HepG2 (cell line): ENCODE data around the gene WSB2. TPM values are rescaled to one million over a fixed set of nuclear protein-coding genes. Genes with fewer than 3 reads are reported as not detected.
A peak's percentile ranks its signal among the peaks of the same experiment; 100 is the strongest.

Experiments
- FOXC1 ChIP-seq: sonication (generic); formaldehyde crosslinking; IDR thresholded peaks from 2 replicates; pipeline ENCODE4 v1.8.0; 2022; ENCODE audit warnings: mild to moderate bottlenecking, missing genetic modification reagents, borderline replicate concordance
- FOXP1 ChIP-seq, 2 experiments: fragments of 450-650 bp in 1 of 2; IDR thresholded peaks; 2 replicates each; pipeline ENCODE4 v1.6.1; 2017 to 2018; ENCODE audit warnings: antibody characterized with exemption in 1 of 2
- GATAD1 ChIP-seq: IDR thresholded peaks from 2 replicates; pipeline ENCODE4 v1.6.1; 2016; ENCODE audit warnings: missing genetic modification reagents, missing compliant biosample characterization
- HDAC1 ChIP-seq: sonication (generic); formaldehyde crosslinking; IDR thresholded peaks from 2 replicates; pipeline ENCODE4 v1.5.1; 2020; ENCODE audit warnings: mild to moderate bottlenecking, missing genetic modification reagents
- HMGA1 ChIP-seq: sonication (generic); formaldehyde crosslinking; conservative IDR thresholded peaks from 2 replicates; pipeline ENCODE4 v1.4.0; 2020; ENCODE audit warnings: missing genetic modification reagents
- HNF4A ChIP-seq: sonication (generic); formaldehyde crosslinking; IDR thresholded peaks from 2 replicates; pipeline ENCODE4 v1.4.0; 2020; ENCODE audit warnings: missing genetic modification reagents
- KDM6A ChIP-seq: IDR thresholded peaks from 2 replicates; pipeline ENCODE4 v1.6.1; 2016; ENCODE audit warnings: low read depth
- KLF9 ChIP-seq: IDR thresholded peaks from 2 replicates; pipeline ENCODE4 v1.6.1; 2016; ENCODE audit warnings: low read depth
- NRL ChIP-seq: sonication (generic); formaldehyde crosslinking; IDR thresholded peaks from 2 replicates; pipeline ENCODE4 v1.5.0; 2020; ENCODE audit warnings: missing genetic modification reagents, mild to moderate bottlenecking, moderate library complexity, borderline replicate concordance
- RBAK ChIP-seq: sonication (generic); formaldehyde crosslinking; IDR thresholded peaks from 2 replicates; pipeline ENCODE4 v1.5.1; 2020; ENCODE audit warnings: mild to moderate bottlenecking, missing genetic modification reagents
- RFX5 ChIP-seq: IDR thresholded peaks from 2 replicates; pipeline ENCODE4 v1.6.1; 2011; ENCODE audit warnings: low read depth, low read length, improper control_type of control experiment
- RXRA ChIP-seq: sonication (generic); formaldehyde crosslinking; IDR thresholded peaks from 2 replicates; pipeline ENCODE4 v1.5.1; 2020; ENCODE audit warnings: missing genetic modification reagents
- SNRNP70 ChIP-seq: fragments of 200-400 bp; formaldehyde crosslinking; IDR thresholded peaks from 2 replicates; pipeline ENCODE4 v1.6.1; 2017; ENCODE audit warnings: mild to moderate bottlenecking, low read depth, low read length, moderate library complexity
- TBX2 ChIP-seq: sonication (generic); formaldehyde crosslinking; IDR thresholded peaks from 2 replicates; pipeline ENCODE4 v1.5.0; 2020; ENCODE audit warnings: missing genetic modification reagents, mild to moderate bottlenecking, borderline replicate concordance
- THYN1 ChIP-seq: sonication (generic); formaldehyde crosslinking; IDR thresholded peaks from 2 replicates; pipeline ENCODE4 v1.8.1; 2023; ENCODE audit warnings: low read depth, mild to moderate bottlenecking, moderate library complexity, missing genetic modification reagents, borderline replicate concordance
- XBP1 ChIP-seq: sonication (generic); formaldehyde crosslinking; IDR thresholded peaks from 2 replicates; pipeline ENCODE4 v1.5.0; 2020; ENCODE audit warnings: missing genetic modification reagents
- ZBTB7A ChIP-seq: sonication (generic); formaldehyde crosslinking; IDR thresholded peaks from 2 replicates; pipeline ENCODE4 v1.8.0; 2022; ENCODE audit warnings: mild to moderate bottlenecking, missing genetic modification reagents
- ZMAT3 ChIP-seq: sonication (generic); formaldehyde crosslinking; conservative IDR thresholded peaks from 2 replicates; pipeline ENCODE4 v1.7.0; 2021; ENCODE audit warnings: missing genetic modification reagents
- ZNF10 ChIP-seq: sonication (generic); formaldehyde crosslinking; IDR thresholded peaks from 2 replicates; pipeline ENCODE4 v1.4.0; 2020; ENCODE audit warnings: mild to moderate bottlenecking, low read depth, missing genetic modification reagents, borderline replicate concordance
- ZNF326 ChIP-seq: sonication (generic); formaldehyde crosslinking; IDR thresholded peaks from 2 replicates; pipeline ENCODE4 v1.4.0; 2020; ENCODE audit warnings: missing genetic modification reagents, borderline replicate concordance
- ZNF333 ChIP-seq: sonication (generic); formaldehyde crosslinking; IDR thresholded peaks from 2 replicates; pipeline ENCODE4 v1.4.0; 2020; ENCODE audit warnings: mild to moderate bottlenecking, missing genetic modification reagents, borderline replicate concordance
- ZNF619 ChIP-seq: sonication (generic); formaldehyde crosslinking; IDR thresholded peaks from 2 replicates; pipeline ENCODE4 v1.4.0; 2020; ENCODE audit warnings: mild to moderate bottlenecking, missing genetic modification reagents
- ZNF720 ChIP-seq: sonication (generic); formaldehyde crosslinking; IDR thresholded peaks from 2 replicates; pipeline ENCODE4 v1.4.0; 2020; ENCODE audit warnings: missing genetic modification reagents
- ZNF777 ChIP-seq: sonication (generic); formaldehyde crosslinking; IDR thresholded peaks from 2 replicates; pipeline ENCODE4 v1.4.0; 2020; ENCODE audit warnings: missing genetic modification reagents
- ZNF781 ChIP-seq: sonication (generic); formaldehyde crosslinking; IDR thresholded peaks from 2 replicates; pipeline ENCODE4 v1.5.1; 2020; ENCODE audit warnings: borderline replicate concordance, mild to moderate bottlenecking, missing genetic modification reagents; ENCODE audit errors: not compliant biosample characterization
- ZNF878 ChIP-seq: sonication (generic); formaldehyde crosslinking; IDR thresholded peaks from 2 replicates; pipeline ENCODE4 v1.8.1; 2023; ENCODE audit warnings: mild to moderate bottlenecking, missing genetic modification reagents, moderate library complexity
- polyA plus RNA-seq, 8 experiments: library from polyadenylated mRNA; depleted of rRNA in 3 of 8; stranded (reverse) in 7 of 8; unstranded in 1 of 8; fragments of >200 nt; fragmentation: Illumina TruSeq in 4 of 8; extraction: Trizol in 4 of 8; gene quantifications; 2 replicates each; pipeline versions ENCODE4 v1.2.1 to v1.2.3, GENCODE V29; 2011 to 2016; ENCODE audit warnings: low read depth in 4 of 8, missing spikeins in 1 of 8, mixed read lengths in 1 of 8; ENCODE audit not compliant: insufficient read depth in 1 of 8
- total RNA-seq, 5 experiments: library from RNA; depleted of rRNA; stranded (reverse); fragments of >200 nt; fragmentation: Illumina TruSeq; extraction: Trizol; gene quantifications; 2 replicates each; pipeline ENCODE4 v1.2.3, GENCODE V29; 2016; ENCODE audit warnings: low read depth in 1 of 5
- TF ChIP-seq, protein P1 (sequence below): sonication (generic); formaldehyde crosslinking; IDR thresholded peaks from 2 replicates; pipeline ENCODE4 v1.8.0; 2022; ENCODE audit warnings: missing genetic modification reagents, low read depth, mild to moderate bottlenecking, borderline replicate concordance
- TF ChIP-seq, protein P2 (sequence below): IDR thresholded peaks from 2 replicates; pipeline ENCODE4 v1.6.1; 2016; ENCODE audit warnings: mild to moderate bottlenecking

WSB2 gene
- total and polyA plus RNA-seq, 2 of the 13 experiments (the other 11 are each of a cell fraction or from before 2014, with no cell fraction given): 31.0 to 82.8 TPM

DNA sequence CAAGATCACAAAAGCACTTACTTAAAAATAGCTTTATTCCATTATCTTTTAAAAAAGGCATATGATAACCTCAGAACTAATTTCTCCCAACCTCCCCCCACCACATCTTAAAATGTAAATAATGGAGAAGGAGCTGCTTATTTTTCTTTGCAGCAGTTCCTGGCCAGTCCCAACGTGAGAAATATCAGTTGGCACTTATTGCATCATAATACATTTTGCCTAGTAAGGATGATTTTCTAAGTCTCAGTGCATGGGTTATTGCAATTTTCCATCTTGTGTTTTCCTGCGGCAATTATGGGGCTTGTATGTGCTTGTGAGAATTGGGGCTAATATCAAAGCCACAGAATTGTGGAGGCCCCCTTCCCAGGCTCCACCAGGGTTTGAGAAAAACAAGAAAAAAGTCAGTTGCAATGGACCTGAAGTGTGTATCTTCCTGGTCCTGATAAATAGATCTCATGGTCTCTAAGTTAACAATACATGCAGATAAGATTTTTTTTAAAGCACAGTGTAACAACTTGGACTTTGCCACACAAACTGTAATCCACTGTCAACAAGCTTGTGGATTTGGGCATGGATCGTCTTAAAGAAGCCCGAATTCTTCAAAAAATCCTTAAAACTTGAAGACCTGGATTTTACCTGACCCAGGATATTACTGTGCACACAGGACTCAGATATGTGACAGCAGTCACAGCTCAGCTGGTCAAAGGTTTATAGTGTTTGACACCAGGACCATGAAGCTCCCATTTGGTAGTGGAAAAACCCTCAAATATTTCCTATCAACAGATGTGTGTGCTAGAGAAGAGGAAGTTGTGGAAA lies 2.8 kb upstream of the WSB2 start (continued):
- TF ChIP-seq RXRA (CRISPR knock-in tag) (no peak), ZMAT3 (CRISPR knock-in tag) (no peak), TBX2 (CRISPR knock-in tag) (peak; percentile 54; the same call in 1 of the 2 replicates), SNRNP70 (no peak), KDM6A (CRISPR knock-in tag) (no peak; the same call in 1 of the 2 replicates), HDAC1 (CRISPR knock-in tag) (no peak), GATAD1 (CRISPR knock-in tag) (no peak), ZNF878 (CRISPR knock-in tag) (no peak), ZNF619 (CRISPR knock-in tag) (no peak), THYN1 (CRISPR knock-in tag) (no peak), FOXP1 (IDR thresholded peaks at IDR 0.05) (no peak), FOXP1 (CRISPR knock-in tag; IDR thresholded peaks at IDR 0.05) (peak; percentile 71), ZNF720 (no peak), ZBTB7A (CRISPR knock-in tag) (no peak), ZNF326 (CRISPR knock-in tag) (no peak), HMGA1 (CRISPR knock-in tag) (no peak), RBAK (CRISPR knock-in tag) (no peak), RFX5 (no peak), ZNF333 (CRISPR knock-in tag) (no peak), XBP1 (CRISPR knock-in tag) (no peak), NRL (CRISPR knock-in tag) (no peak), HNF4A (CRISPR knock-in tag) (peak; percentile 78), KLF9 (CRISPR knock-in tag) (no peak), ZNF777 (CRISPR knock-in tag) (no peak), FOXC1 (no peak), ZNF781 (CRISPR knock-in tag) (no peak), ZNF10 (no peak)
- TF ChIP-seq, protein P1, sequence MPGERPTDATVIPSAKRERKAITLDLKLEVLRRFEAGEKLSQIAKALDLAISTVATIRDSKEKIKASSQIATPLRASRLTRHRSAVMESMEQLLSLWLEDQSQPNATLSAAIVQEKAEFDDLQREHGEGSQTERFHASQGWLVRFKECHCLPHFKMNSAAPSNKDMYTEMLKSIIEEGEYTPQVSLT: no peak
- TF ChIP-seq, protein P2, sequence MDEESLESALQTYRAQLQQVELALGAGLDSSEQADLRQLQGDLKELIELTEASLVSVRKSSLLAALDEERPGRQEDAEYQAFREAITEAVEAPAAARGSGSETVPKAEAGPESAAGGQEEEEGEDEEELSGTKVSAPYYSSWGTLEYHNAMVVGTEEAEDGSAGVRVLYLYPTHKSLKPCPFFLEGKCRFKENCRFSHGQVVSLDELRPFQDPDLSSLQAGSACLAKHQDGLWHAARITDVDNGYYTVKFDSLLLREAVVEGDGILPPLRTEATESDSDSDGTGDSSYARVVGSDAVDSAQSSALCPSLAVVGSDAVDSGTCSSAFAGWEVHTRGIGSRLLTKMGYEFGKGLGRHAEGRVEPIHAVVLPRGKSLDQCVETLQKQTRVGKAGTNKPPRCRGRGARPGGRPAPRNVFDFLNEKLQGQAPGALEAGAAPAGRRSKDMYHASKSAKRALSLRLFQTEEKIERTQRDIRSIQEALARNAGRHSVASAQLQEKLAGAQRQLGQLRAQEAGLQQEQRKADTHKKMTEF (CRISPR knock-in tag): peak; percentile 31; the same call in 1 of the 2 replicates
